ENCODE measurements around the gene MCRIP2.
A peak's percentile ranks its signal among the peaks of the same experiment; 100 is the strongest.

The MCRIP2 gene

GRCh38 chr16:648071-648780 lies 6.6 kb downstream of the MCRIP2 start:
- no peak for DNase-seq (ENCODE audit: low read depth in 2 of 2)

GRCh38 chr16:648781-649589 lies 7.4 kb downstream of the MCRIP2 start, which contains the start of gene WDR90:
Gene WDR90, plus strand, starts transcription at chr16:649365. Its CDS starts 52 bp downstream, at chr16:649417.
- peak; percentile 84 to 87 for DNase-seq (ENCODE audit: low read depth in 2 of 2)

GRCh38 chr16:649631-650030 lies 8.0 kb downstream of the MCRIP2 start:
- DNase-seq (ENCODE audit: low read depth in 2 of 2) = no peak

GRCh38 chr16:651844-652243 lies 10.2 kb downstream of the MCRIP2 start:
- no peak for DNase-seq (ENCODE audit: low read depth in 2 of 2)

- no peak for DNase-seq (ENCODE audit: low read depth in 2 of 2)
Measured at GRCh38 chr16:652454-653305, 11.1 kb downstream of the MCRIP2 start.

- no peak for DNase-seq (ENCODE audit: low read depth in 2 of 2)
Measured at GRCh38 chr16:654034-654433, 12.4 kb downstream of the MCRIP2 start.

GRCh38 chr16:657487-657886 lies 15.9 kb downstream of the MCRIP2 start:
- no peak for DNase-seq (ENCODE audit: low read depth in 2 of 2)

- no peak for DNase-seq (ENCODE audit: low read depth in 2 of 2)
Measured at GRCh38 chr16:658679-659571, 17.3 kb downstream of the MCRIP2 start.

GRCh38 chr16:659618-660017 lies 18.0 kb downstream of the MCRIP2 start:
- no peak for DNase-seq (ENCODE audit: low read depth in 2 of 2)

GRCh38 chr16:660132-660458 lies 18.5 kb downstream of the MCRIP2 start:
- no peak for DNase-seq (ENCODE audit: low read depth in 2 of 2)

- DNase-seq (ENCODE audit: low read depth in 2 of 2) = peak in 1 of 2 donors; percentile 45
Measured at GRCh38 chr16:660459-661183, 19.0 kb downstream of the MCRIP2 start.

- DNase-seq (ENCODE audit: low read depth in 2 of 2) = no peak
Measured at GRCh38 chr16:661184-661821, 19.7 kb downstream of the MCRIP2 start.

GRCh38 chr16:662095-662494 lies 20.5 kb downstream of the MCRIP2 start:
- no peak for DNase-seq (ENCODE audit: low read depth in 2 of 2)

GRCh38 chr16:662597-662996 lies 21.0 kb downstream of the MCRIP2 start:
- no peak for DNase-seq (ENCODE audit: low read depth in 2 of 2)

GRCh38 chr16:666572-666971 lies 24.9 kb downstream of the MCRIP2 start:
- DNase-seq (ENCODE audit: low read depth in 2 of 2) = no peak

- DNase-seq (ENCODE audit: low read depth in 2 of 2) = no peak
Measured at GRCh38 chr16:667113-667779, 25.6 kb downstream of the MCRIP2 start.

GRCh38 chr16:667780-668518 lies 26.3 kb downstream of the MCRIP2 start, which contains the start of gene RHOT2:
Gene RHOT2, plus strand, starts transcription at chr16:668132. Its CDS starts 68 bp downstream, at chr16:668200.
- DNase-seq (ENCODE audit: low read depth in 2 of 2) = peak; percentile 78 to 88

GRCh38 chr16:668519-669171 lies 27.0 kb downstream of the MCRIP2 start:
- DNase-seq (ENCODE audit: low read depth in 2 of 2) = no peak

Measured in stimulated activated CD8-positive, alpha-beta memory T cell treated with anti-CD3 and anti-CD28 coated beads, Interleukin-15, amount 100 ng/mL, for 4 hours (primary cell).